GM12878 (cell line): ENCODE data around the gene SNX33. TPM values are rescaled to one million over a fixed set of nuclear protein-coding genes. Genes with fewer than 3 reads are reported as not detected.

Experiments
- ASH2L ChIP-seq: fragments of 300-600, 200-600 bp; sonication (generic); IDR thresholded peaks from 2 replicates; pipeline ENCODE4 v1.6.1; 2017; ENCODE audit warnings: low read depth, mild to moderate bottlenecking, borderline replicate concordance
- BACH1 ChIP-seq: fragments of 450-650 bp; IDR thresholded peaks from 2 replicates; pipeline ENCODE4 v1.6.1; 2017; ENCODE audit warnings: mild to moderate bottlenecking, borderline replicate concordance
- BCL3 ChIP-seq: IDR thresholded peaks from 2 replicates; pipeline ENCODE4 v1.6.1; 2011; ENCODE audit warnings: borderline replicate concordance, low read depth, mild to moderate bottlenecking, moderate library complexity, low read length; ENCODE audit not compliant: insufficient read depth, poor library complexity, severe bottlenecking
- BHLHE40 ChIP-seq, 2 experiments: fragments of 450-650 bp in 1 of 2; IDR thresholded peaks; 2 replicates each; pipeline ENCODE4 v1.6.1; 2011 to 2017; ENCODE audit warnings: low read depth in 2 of 2, borderline replicate concordance in 1 of 2, improper control_type of control experiment in 1 of 2, low read length in 1 of 2, mild to moderate bottlenecking in 1 of 2
- CHD4 ChIP-seq: fragments of 200-600 bp; sonication (generic); IDR thresholded peaks from 2 replicates; pipeline ENCODE4 v1.6.1; 2016; ENCODE audit warnings: mild to moderate bottlenecking
- CREM ChIP-seq: IDR thresholded peaks from 2 replicates; pipeline ENCODE4 v1.6.1; 2014; ENCODE audit warnings: antibody characterized with exemption, low read depth
- ESRRA ChIP-seq: IDR thresholded peaks from 2 replicates; pipeline ENCODE4 v1.6.1; 2012; ENCODE audit warnings: mild to moderate bottlenecking, low read length, improper control_type of control experiment
- ETV6 ChIP-seq, 2 experiments: fragments of 450-650 bp in 1 of 2; IDR thresholded peaks in 1 of 2; conservative IDR thresholded peaks in 1 of 2; 2 replicates each; pipeline ENCODE4 v1.6.1; 2014; ENCODE audit warnings: antibody characterized with exemption in 1 of 2, borderline replicate concordance in 1 of 2, low read depth in 1 of 2, mild to moderate bottlenecking in 1 of 2, moderate library complexity in 1 of 2
- FOXK2 ChIP-seq: fragments of 450-650 bp; IDR thresholded peaks from 2 replicates; pipeline ENCODE4 v1.6.1; 2017; ENCODE audit warnings: mild to moderate bottlenecking, moderate library complexity
- HDGF ChIP-seq: fragments of 450-650 bp; IDR thresholded peaks from 2 replicates; pipeline ENCODE4 v1.6.1; 2016; ENCODE audit warnings: antibody characterized with exemption
- NFYA ChIP-seq: IDR thresholded peaks from 2 replicates; pipeline ENCODE4 v1.6.1; 2011; ENCODE audit warnings: low read depth, mild to moderate bottlenecking, low read length, improper control_type of control experiment, borderline replicate concordance
- NR2C1 ChIP-seq: fragments of 450-650 bp; IDR thresholded peaks from 2 replicates; pipeline ENCODE4 v1.6.1; 2017; ENCODE audit warnings: antibody characterized with exemption, mild to moderate bottlenecking, moderate library complexity
- NR2F1 ChIP-seq: fragments of 450-650 bp; conservative IDR thresholded peaks from 2 replicates; pipeline ENCODE4 v1.6.1; 2017; ENCODE audit warnings: mild to moderate bottlenecking
- RAD51 ChIP-seq: fragments of 450-650 bp; IDR thresholded peaks from 2 replicates; pipeline ENCODE4 v1.6.1; 2016; ENCODE audit warnings: moderate library complexity, mild to moderate bottlenecking, inconsistent platforms
- SIX5 ChIP-seq: IDR thresholded peaks from 2 replicates; pipeline ENCODE4 v1.6.1; 2011; ENCODE audit warnings: mild to moderate bottlenecking, low read depth, low read length, moderate library complexity; ENCODE audit not compliant: severe bottlenecking
- SP1 ChIP-seq: IDR thresholded peaks from one replicate; pipeline ENCODE4 v1.6.1; 2011; ENCODE audit warnings: low read depth, low read length
- STAT3 ChIP-seq: IDR thresholded peaks from 2 replicates; pipeline ENCODE4 v1.6.1; 2011; ENCODE audit warnings: low read depth, low read length, improper control_type of control experiment
- TARDBP ChIP-seq: IDR thresholded peaks from 2 replicates; pipeline ENCODE4 v1.6.1; 2016; ENCODE audit warnings: borderline replicate concordance
- ZSCAN29 ChIP-seq: fragments of 450-650 bp; IDR thresholded peaks from 2 replicates; pipeline ENCODE4 v1.6.1; 2017; ENCODE audit warnings: mild to moderate bottlenecking, moderate library complexity
- polyA plus RNA-seq, 11 experiments: library from polyadenylated mRNA; depleted of rRNA in 4 of 11; unstranded in 6 of 11; stranded (reverse) in 5 of 11; fragments of >200 nt; fragmentation: Nextera tagmentation in 4 of 11; fragmentation: Illumina TruSeq in 1 of 11; extraction: Ambion mirVana in 4 of 11; extraction: Trizol in 1 of 11; gene quantifications; 1 replicate in 1 of 11; 2 replicates in 10 of 11; pipeline versions ENCODE4 v1.2.1 to v1.2.3, GENCODE V29; 2011 to 2016; ENCODE audit warnings: inconsistent platforms in 2 of 11, missing spikeins in 2 of 11, low read depth in 1 of 11
- total RNA-seq, 4 experiments: library from RNA; depleted of rRNA in 3 of 4; stranded (reverse); fragments of >200 nt in 3 of 4; fragmentation: Illumina TruSeq in 1 of 4; extraction: Trizol in 1 of 4; gene quantifications; 2 replicates each; pipeline versions ENCODE4 v1.2.1 to v1.2.3, GENCODE V29; 2013 to 2021
- TF ChIP-seq, protein P1 (sequence below): IDR thresholded peaks from 2 replicates; pipeline ENCODE4 v1.6.1; 2012; ENCODE audit warnings: low read depth, low read length, improper control_type of control experiment

Gene SNX33
- total and polyA plus RNA-seq, 10 of the 15 experiments (the other 5 are each of a cell fraction or from before 2014, with no cell fraction given) = 0.13 to 1.9 (median 0.55) TPM

DNA sequence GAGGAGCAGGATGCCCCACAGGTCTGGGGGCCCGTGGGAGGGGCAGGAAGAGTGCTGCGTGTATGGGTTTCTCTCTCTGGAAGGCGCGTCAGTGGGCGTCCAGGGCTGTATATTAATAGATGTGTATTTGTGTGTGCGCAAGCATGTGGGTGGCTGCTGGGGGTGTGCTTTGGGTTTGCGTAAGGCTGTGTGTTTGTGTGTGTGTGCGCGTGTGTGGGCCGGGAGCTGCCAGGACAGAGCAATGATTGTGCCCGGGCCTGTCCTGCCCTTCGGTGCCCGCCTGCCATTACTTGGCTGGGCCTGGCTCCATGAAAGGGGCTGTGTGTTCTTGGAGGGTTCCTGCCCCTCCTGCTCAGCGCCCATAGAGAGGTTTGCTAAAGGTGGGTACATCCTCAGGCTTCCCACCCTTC is 48.6 kb downstream of the SNX33 start (continued):
- TF ChIP-seq SIX5 = no peak
- no peak for TF ChIP-seq SP1
- TF ChIP-seq ESRRA = no peak
- TF ChIP-seq BHLHE40 (IDR thresholded peaks at IDR 0.05; ENCODE audit: borderline replicate concordance in 1 of 2, low read depth in 2 of 2, low read length in 1 of 2) = 0 out of 4 replicates have a peak, but pooled peaks of 1 of the 2 experiments have one; percentile 25
- TF ChIP-seq ASH2L = no peak
- peak; percentile 22 for TF ChIP-seq BCL3
- TF ChIP-seq NFYA = no peak
- TF ChIP-seq BACH1 = no peak
- TF ChIP-seq CREM = peak; percentile 54; the same call in 1 of the 2 replicates
- no peak for TF ChIP-seq TARDBP
- no peak for TF ChIP-seq NR2C1
- TF ChIP-seq, protein P1, sequence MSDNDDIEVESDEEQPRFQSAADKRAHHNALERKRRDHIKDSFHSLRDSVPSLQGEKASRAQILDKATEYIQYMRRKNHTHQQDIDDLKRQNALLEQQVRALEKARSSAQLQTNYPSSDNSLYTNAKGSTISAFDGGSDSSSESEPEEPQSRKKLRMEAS = no peak
- no peak for TF ChIP-seq CHD4
- TF ChIP-seq NR2F1 = no peak
- TF ChIP-seq RAD51 = no peak
- TF ChIP-seq HDGF = no peak
- TF ChIP-seq ETV6 (conservative IDR thresholded peaks at IDR 0.05 in 1 of 2, IDR thresholded peaks at IDR 0.05 in 1 of 2; ENCODE audit: borderline replicate concordance in 1 of 2, low read depth in 1 of 2) = no peak
- no peak for TF ChIP-seq STAT3
- TF ChIP-seq ZSCAN29 = no peak
- no peak for TF ChIP-seq FOXK2
- TF ChIP-seq, all 136 proteins: peak for 15
